ENCODE measurements around the gene TNN. TPM values are rescaled to one million over a fixed set of nuclear protein-coding genes. Genes with fewer than 3 reads are reported as not detected.

TNN gene
- total and polyA plus RNA-seq, 5 experiments from 2014 or later: not detected

GRCh38 chr1:175124861-175125260 lies 57.2 kb downstream of the TNN start:
- Mint-ChIP-seq H3K27me3 (peaks cover 0 to 5% (median 2%) of the 10 kb centered on the region in 5 donors), H3K9me3 (no peaks in the 10 kb centered on the region), H3K27ac (peak overlapping the region in 1 of 10 donors; percentile 66), H3K4me3 (no peak overlapping the region), H3K4me1 (peaks cover 0 to 4% (median under 1%) of the 10 kb centered on the region in 4 donors), H3K36me3 (no peaks in the 10 kb centered on the region)
- POLR2A ChIA-PET: interaction anchor here (1.0 kb wide), 1 partner anchor 95 kb away, joined by 5 read pairs; no protein-coding TSS in a partner anchor
- no peak for ATAC-seq
- no peak for DNase-seq

GRCh38 chr1:175126347-175126746 lies 58.7 kb downstream of the TNN start:
- peaks cover 0 to 5% (median 0%) of the 10 kb centered on the region in 5 donors for H3K27me3 Mint-ChIP-seq
- no peaks in the 10 kb centered on the region for H3K36me3 Mint-ChIP-seq
- peaks cover 0 to 4% (median under 1%) of the 10 kb centered on the region in 4 donors for H3K4me1 Mint-ChIP-seq
- POLR2A ChIA-PET: no interaction called here
- no peak overlapping the region for H3K4me3 Mint-ChIP-seq
- no peak for ATAC-seq
- no peak for DNase-seq
- no peak overlapping the region for H3K27ac Mint-ChIP-seq
- H3K9me3 Mint-ChIP-seq: no peaks in the 10 kb centered on the region

- no peak for ATAC-seq
- H3K27me3 Mint-ChIP-seq: peaks cover 0 to 5% (median 0%) of the 10 kb centered on the region in 5 donors
- no peak for DNase-seq
- H3K9me3 Mint-ChIP-seq: no peaks in the 10 kb centered on the region
- peak overlapping the region in 1 of 10 donors; percentile 48 for H3K27ac Mint-ChIP-seq
- POLR2A ChIA-PET: interaction anchor here (0.8 kb wide), 1 partner anchor 105 kb away, joined by 3 read pairs; no protein-coding TSS in a partner anchor
- H3K4me1 Mint-ChIP-seq: peaks cover 0 to 4% (median under 1%) of the 10 kb centered on the region in 4 donors
- H3K4me3 Mint-ChIP-seq: no peak overlapping the region
- no peaks in the 10 kb centered on the region for H3K36me3 Mint-ChIP-seq
These were observed 59.9 kb downstream of the TNN start for GRCh38 chr1:175127565-175127964.

GRCh38 chr1:175128523-175128922 lies 60.9 kb downstream of the TNN start:
- no peak overlapping the region for H3K27ac Mint-ChIP-seq
- H3K9me3 Mint-ChIP-seq: no peaks in the 10 kb centered on the region
- H3K4me1 Mint-ChIP-seq: peaks cover 0 to 4% (median under 1%) of the 10 kb centered on the region in 4 donors
- DNase-seq (no peak), ATAC-seq (no peak)
- peaks cover 2 to 8% (median 4%) of the 10 kb centered on the region in 5 donors for H3K27me3 Mint-ChIP-seq
- no peaks in the 10 kb centered on the region for H3K36me3 Mint-ChIP-seq
- POLR2A ChIA-PET: interaction anchor here (0.8 kb wide), 1 partner anchor 106 kb away, joined by 3 read pairs; no protein-coding TSS in a partner anchor
- H3K4me3 Mint-ChIP-seq: no peak overlapping the region

GRCh38 chr1:175129182-175129581 lies 61.5 kb downstream of the TNN start:
- H3K27ac Mint-ChIP-seq: no peak overlapping the region
- H3K4me3 Mint-ChIP-seq: no peak overlapping the region
- no peaks in the 10 kb centered on the region for H3K36me3 Mint-ChIP-seq
- ATAC-seq: no peak
- DNase-seq: no peak
- peaks cover 3 to 11% (median 7%) of the 10 kb centered on the region in 5 donors for H3K27me3 Mint-ChIP-seq
- H3K9me3 Mint-ChIP-seq: no peaks in the 10 kb centered on the region
- peaks cover 0 to 4% (median under 1%) of the 10 kb centered on the region in 4 donors for H3K4me1 Mint-ChIP-seq
- POLR2A ChIA-PET: no interaction called here

- DNase-seq (no peak), ATAC-seq (no peak)
- Mint-ChIP-seq H3K4me3 (no peak overlapping the region), H3K36me3 (no peaks in the 10 kb centered on the region), H3K27ac (no peak overlapping the region), H3K4me1 (peaks cover 0 to 3% (median under 1%) of the 10 kb centered on the region in 4 donors), H3K27me3 (peaks cover 4 to 15% (median 9%) of the 10 kb centered on the region in 5 donors), H3K9me3 (no peaks in the 10 kb centered on the region)
- POLR2A ChIA-PET: no interaction called here
These were observed 62.0 kb downstream of the TNN start for GRCh38 chr1:175129644-175129996.

- Mint-ChIP-seq H3K27ac (no peak overlapping the region), H3K9me3 (no peaks in the 10 kb centered on the region), H3K4me3 (no peak overlapping the region), H3K36me3 (no peaks in the 10 kb centered on the region), H3K27me3 (peaks cover 7 to 20% (median 12%) of the 10 kb centered on the region in 5 donors), H3K4me1 (peaks cover 0 to 2% (median under 1%) of the 10 kb centered on the region in 4 donors)
- DNase-seq (no peak), ATAC-seq (no peak)
- POLR2A ChIA-PET: no interaction called here
These were observed 62.5 kb downstream of the TNN start for GRCh38 chr1:175129997-175130648.

GRCh38 chr1:175130649-175131045 lies 63.0 kb downstream of the TNN start:
- Mint-ChIP-seq H3K4me3 (no peak overlapping the region), H3K4me1 (peaks cover 0 to 2% (median under 1%) of the 10 kb centered on the region in 4 donors), H3K27ac (no peak overlapping the region), H3K36me3 (no peaks in the 10 kb centered on the region), H3K9me3 (no peaks in the 10 kb centered on the region), H3K27me3 (peaks cover 10 to 22% (median 12%) of the 10 kb centered on the region in 5 donors)
- ATAC-seq: no peak
- no peak for DNase-seq
- POLR2A ChIA-PET: no interaction called here

- Mint-ChIP-seq H3K4me1 (no peaks in the 10 kb centered on the region), H3K36me3 (no peaks in the 10 kb centered on the region), H3K9me3 (no peaks in the 10 kb centered on the region), H3K4me3 (no peak overlapping the region), H3K27ac (no peak overlapping the region), H3K27me3 (peaks cover 12 to 22% (median 17%) of the 10 kb centered on the region in 5 donors)
- POLR2A ChIA-PET: no interaction called here
- ATAC-seq (no peak), DNase-seq (no peak)
These were observed 63.5 kb downstream of the TNN start for GRCh38 chr1:175131095-175131494.

GRCh38 chr1:175132436-175132835 lies 64.8 kb downstream of the TNN start:
- ATAC-seq: no peak
- H3K9me3 Mint-ChIP-seq: no peaks in the 10 kb centered on the region
- H3K4me3 Mint-ChIP-seq: no peak overlapping the region
- POLR2A ChIA-PET: no interaction called here
- peaks cover 15 to 33% (median 24%) of the 10 kb centered on the region in 5 donors for H3K27me3 Mint-ChIP-seq
- H3K27ac Mint-ChIP-seq: no peak overlapping the region
- no peaks in the 10 kb centered on the region for H3K4me1 Mint-ChIP-seq
- no peak for DNase-seq
- no peaks in the 10 kb centered on the region for H3K36me3 Mint-ChIP-seq

GRCh38 chr1:175133673-175134435 lies 66.2 kb downstream of the TNN start:
- Mint-ChIP-seq H3K36me3 (no peaks in the 10 kb centered on the region), H3K27ac (peak overlapping the region in 1 of 10 donors; percentile 7), H3K4me3 (no peak overlapping the region), H3K9me3 (no peaks in the 10 kb centered on the region), H3K27me3 (peaks cover 14 to 43% (median 23%) of the 10 kb centered on the region in 5 donors), H3K4me1 (no peaks in the 10 kb centered on the region)
- POLR2A ChIA-PET: no interaction called here
- no peak for DNase-seq
- ATAC-seq: no peak

- no peak for ATAC-seq
- H3K9me3 Mint-ChIP-seq: no peaks in the 10 kb centered on the region
- no peak overlapping the region for H3K4me3 Mint-ChIP-seq
- H3K4me1 Mint-ChIP-seq: no peaks in the 10 kb centered on the region
- peak overlapping the region in 1 of 10 donors; percentile 45 for H3K27ac Mint-ChIP-seq
- no peaks in the 10 kb centered on the region for H3K36me3 Mint-ChIP-seq
- DNase-seq: no peak
- H3K27me3 Mint-ChIP-seq: peaks cover 14 to 43% (median 23%) of the 10 kb centered on the region in 5 donors
- POLR2A ChIA-PET: no interaction called here
These were observed 66.9 kb downstream of the TNN start for GRCh38 chr1:175134500-175134899.

GRCh38 chr1:175136246-175136645 lies 68.6 kb downstream of the TNN start:
- no peak for ATAC-seq
- no peak overlapping the region for H3K27ac Mint-ChIP-seq
- peaks cover 14 to 43% (median 23%) of the 10 kb centered on the region in 5 donors for H3K27me3 Mint-ChIP-seq
- H3K4me1 Mint-ChIP-seq: no peaks in the 10 kb centered on the region
- no peaks in the 10 kb centered on the region for H3K9me3 Mint-ChIP-seq
- POLR2A ChIA-PET: no interaction called here
- DNase-seq: no peak
- no peak overlapping the region for H3K4me3 Mint-ChIP-seq
- no peaks in the 10 kb centered on the region for H3K36me3 Mint-ChIP-seq

Measured in naive thymus-derived CD8-positive, alpha-beta T cell (primary cell).